ENCODE data around the gene CREBL2. TPM values are rescaled to one million over a fixed set of nuclear protein-coding genes. Genes with fewer than 3 reads are reported as not detected.
"Not testable (repeated sequence)": the region's sequence is repeated elsewhere in the genome, so short reads cannot be mapped to it uniquely, and the experiment has no call there.

Gene CREBL2
- total RNA-seq, 1 experiment from 2014 or later, result 18.3 TPM

GRCh38 chr12:12587878-12588277 is 23.8 kb upstream of the CREBL2 start:
- Histone ChIP-seq H2AFZ (ENCODE audit: low read length) (no peak overlapping the region), H3K56ac (ENCODE audit: insufficient read length, low read depth, low read length) (no peak overlapping the region), H2BK5ac (ENCODE audit: insufficient read length, low read length) (no peak overlapping the region), H3K14ac (ENCODE audit: insufficient read depth, low read length) (no peak overlapping the region), H3K4ac (ENCODE audit: low read depth, low read length) (no peak overlapping the region), H3K9me3 (ENCODE audit: control insufficient read depth, low read depth, low read length) (no peaks in the 10 kb centered on the region), H3K27me3 (ENCODE audit: insufficient read depth, low read length) (no peaks in the 10 kb centered on the region), H3K9ac (ENCODE audit: extremely low read depth, insufficient read length, low read length) (no peak overlapping the region), H4K8ac (replicated peaks; ENCODE audit: insufficient read length, low read depth, low read length) (no peak overlapping the region), H3K23ac (ENCODE audit: insufficient read length, low read depth, low read length) (no peak overlapping the region), H3K4me1 (ENCODE audit: insufficient read depth, low read length) (no peaks in the 10 kb centered on the region), H2BK12ac (ENCODE audit: insufficient read length, low read depth, low read length) (no peak overlapping the region), H3K27ac (ENCODE audit: insufficient read length, low read depth, low read length) (no peak overlapping the region), H4K91ac (ENCODE audit: insufficient read length, low read depth, low read length) (no peak overlapping the region), H3K79me1 (ENCODE audit: insufficient read depth, low read depth, low read length, poor library complexity, severe bottlenecking) (no peaks in the 10 kb centered on the region), H3K79me2 (ENCODE audit: insufficient read depth, low read length) (no peaks in the 10 kb centered on the region), H3K18ac (ENCODE audit: insufficient read length, low read depth, low read length) (no peak overlapping the region), H2BK15ac (ENCODE audit: low read depth, low read length) (no peak overlapping the region), H2AK5ac (ENCODE audit: insufficient read length, low read length) (no peak overlapping the region), H4K5ac (ENCODE audit: insufficient read length, low read depth, low read length) (no peak overlapping the region), H3K4me2 (ENCODE audit: insufficient read depth, insufficient read length, low read length) (no peak overlapping the region), H2BK120ac (ENCODE audit: low read depth, low read length, poor library complexity, severe bottlenecking) (no peak overlapping the region), H3K23me2 (ENCODE audit: insufficient read length, low read depth, low read length, poor library complexity, severe bottlenecking) (no peaks in the 10 kb centered on the region), H2BK20ac (ENCODE audit: low read depth, low read length, poor library complexity, severe bottlenecking) (no peak overlapping the region), H3T11ph (ENCODE audit: low read length) (no peak overlapping the region), H4K20me1 (ENCODE audit: control insufficient read depth, insufficient read depth, insufficient read length) (no peaks in the 10 kb centered on the region)
- no peak for DNase-seq
- TF ChIP-seq CTCF (conservative IDR thresholded peaks at IDR 0.05), result no peak
- no CpG with 5 or more reads among the region's 1 CpG for WGBS (ENCODE audit: extremely low coverage, insufficient read length, low lambda C conversion rate)
- Mint-ChIP-seq H3K4me1 (no peaks in the 10 kb centered on the region; a peak in 2 of 4 replicates), H3K9me3 (no peaks in the 10 kb centered on the region; a peak in 1 of 5 replicates), H3K27me3 (ENCODE audit: low read depth) (peaks cover 2% of the 10 kb centered on the region; the same call in 1 of the 2 replicates), H3K36me3 (ENCODE audit: insufficient read depth in 1 of 3, low read depth in 3 of 3) (no peaks in the 10 kb centered on the region), H3K4me3 (no peak overlapping the region), H3K27ac (no peak overlapping the region; a peak in 1 of 7 replicates)

- H3K9me3 Mint-ChIP-seq, result not testable (repeated sequence)
Observed at GRCh38 chr12:12588436-12588835, 23.2 kb upstream of the CREBL2 start.

More at GRCh38 chr12:12588436-12588835, 23.2 kb upstream of the CREBL2 start:
- not testable (repeated sequence) for H3K4me3 Mint-ChIP-seq; H3K14ac ChIP-seq (ENCODE audit: insufficient read depth, low read length); H3K27ac Mint-ChIP-seq; H2BK12ac ChIP-seq (ENCODE audit: insufficient read length, low read depth, low read length); H3K79me2 ChIP-seq (ENCODE audit: insufficient read depth, low read length); H3K9me3 ChIP-seq (ENCODE audit: control insufficient read depth, low read depth, low read length); H2BK120ac ChIP-seq (ENCODE audit: low read depth, low read length, poor library complexity, severe bottlenecking); H4K20me1 ChIP-seq (ENCODE audit: control insufficient read depth, insufficient read depth, insufficient read length); DNase-seq; H3K23ac ChIP-seq (ENCODE audit: insufficient read length, low read depth, low read length); H3K4me1 Mint-ChIP-seq; H3K27me3 Mint-ChIP-seq (ENCODE audit: low read depth); H3K27ac ChIP-seq (ENCODE audit: insufficient read length, low read depth, low read length); H4K91ac ChIP-seq (ENCODE audit: insufficient read length, low read depth, low read length); H3K79me1 ChIP-seq (ENCODE audit: insufficient read depth, low read depth, low read length, poor library complexity, severe bottlenecking); H4K5ac ChIP-seq (ENCODE audit: insufficient read length, low read depth, low read length); H3K27me3 ChIP-seq (ENCODE audit: insufficient read depth, low read length); H3K36me3 Mint-ChIP-seq (ENCODE audit: insufficient read depth in 1 of 3, low read depth in 3 of 3); H2AFZ ChIP-seq (ENCODE audit: low read length); H3K23me2 ChIP-seq (ENCODE audit: insufficient read length, low read depth, low read length, poor library complexity, severe bottlenecking); H3K9ac ChIP-seq (ENCODE audit: extremely low read depth, insufficient read length, low read length); H4K8ac ChIP-seq (replicated peaks; ENCODE audit: insufficient read length, low read depth, low read length); H3T11ph ChIP-seq (ENCODE audit: low read length); H3K4me1 ChIP-seq (ENCODE audit: insufficient read depth, low read length); H3K56ac ChIP-seq (ENCODE audit: insufficient read length, low read depth, low read length); H2BK20ac ChIP-seq (ENCODE audit: low read depth, low read length, poor library complexity, severe bottlenecking); H3K18ac ChIP-seq (ENCODE audit: insufficient read length, low read depth, low read length); H2AK5ac ChIP-seq (ENCODE audit: insufficient read length, low read length); H3K4ac ChIP-seq (ENCODE audit: low read depth, low read length); H3K4me2 ChIP-seq (ENCODE audit: insufficient read depth, insufficient read length, low read length); H2BK15ac ChIP-seq (ENCODE audit: low read depth, low read length); H2BK5ac ChIP-seq (ENCODE audit: insufficient read length, low read length)
- WGBS (ENCODE audit: extremely low coverage, insufficient read length, low lambda C conversion rate), result no CpG with 5 or more reads among the region's 3 CpGs
